GM21737 (cell line): ENCODE data around the gene OTUD7B.
A peak's percentile ranks its signal among the peaks of the same experiment; 100 is the strongest.

ENCODE experiments used
- ATAC-seq: cut with Tn5 transposase; IDR thresholded peaks from one replicate; pipeline ENCODE4 v1.9.1; 2021; ENCODE audit warnings: mild to moderate bottlenecking, moderate library complexity; ENCODE audit not compliant: unreplicated experiment

OTUD7B gene

GRCh38 chr1:149925751-149926150 is 84.8 kb downstream of the OTUD7B start:
- ATAC-seq, result no peak

DNA sequence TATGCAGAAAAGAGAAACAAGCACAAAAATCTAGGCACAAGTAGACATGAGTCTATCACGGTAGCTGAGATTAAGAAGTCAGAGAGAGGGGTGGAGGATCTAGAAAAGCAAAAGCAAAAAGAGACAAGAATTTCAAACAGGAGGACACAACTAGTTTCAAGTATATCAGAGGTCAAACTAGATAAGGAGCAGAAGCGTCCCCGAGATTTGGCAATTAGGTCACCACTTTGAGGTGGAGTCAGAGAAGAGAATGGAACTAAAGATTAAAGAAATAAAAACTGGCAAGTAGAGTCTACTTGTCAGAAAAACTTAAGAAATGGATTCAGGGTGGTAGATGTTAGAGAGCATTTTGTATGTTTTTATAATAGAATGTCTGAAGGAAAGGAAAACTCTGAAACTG is 85.2 kb downstream of the OTUD7B start:
- no peak for ATAC-seq

DNA sequence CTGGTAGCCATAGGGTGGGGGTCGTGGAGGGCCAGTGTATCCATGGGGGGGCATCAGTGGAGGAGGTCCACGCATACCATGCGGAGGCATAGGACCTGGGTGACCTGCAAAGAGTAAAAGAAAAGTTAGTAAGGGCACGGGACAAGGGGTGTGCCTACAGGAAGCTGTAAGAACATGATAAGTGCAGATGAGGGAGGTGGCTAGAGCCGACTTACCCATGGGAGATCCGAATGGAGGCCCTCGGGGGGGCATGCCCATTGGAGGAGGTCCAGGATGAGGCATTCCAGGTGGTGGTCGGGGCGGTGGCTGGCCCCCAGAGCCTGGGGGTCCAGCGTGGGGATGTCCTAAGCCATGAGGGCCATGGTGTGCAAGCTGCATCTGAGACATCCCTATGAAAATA is 86.9 kb downstream of the OTUD7B start:
- no peak for ATAC-seq

- no peak for ATAC-seq
These were observed 92.9 kb downstream of the OTUD7B start, which contains the start of gene SV2A for GRCh38 chr1:149917571-149918144. Gene SV2A (minus strand): TSS chr1:149917844. CDS start chr1:149913840, 4,004 bp downstream.

GRCh38 chr1:149916898-149917252 is 93.7 kb downstream of the OTUD7B start:
- ATAC-seq, result no peak

GRCh38 chr1:149916193-149916897 is 94.2 kb downstream of the OTUD7B start:
- no peak for ATAC-seq

- no peak for ATAC-seq
These were observed 94.9 kb downstream of the OTUD7B start for GRCh38 chr1:149915429-149916192.

DNA sequence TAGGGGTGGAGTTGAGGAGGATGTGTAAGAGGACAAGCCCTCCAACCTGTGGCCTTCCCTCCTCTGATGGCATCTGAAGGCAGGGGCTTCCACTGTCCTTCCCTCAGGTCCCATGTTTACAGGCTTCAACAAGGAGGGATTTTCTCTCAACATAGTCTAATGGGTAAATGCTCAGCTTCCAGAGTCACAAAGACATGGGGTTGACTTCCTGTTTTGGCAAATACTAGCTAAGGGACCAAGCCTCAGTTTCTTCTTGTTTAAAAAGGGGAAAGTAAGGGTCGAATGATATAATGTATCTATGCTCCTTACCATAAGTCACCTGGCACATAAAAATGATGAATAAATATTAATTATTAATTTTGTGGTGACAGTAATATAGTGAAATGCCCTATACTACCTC is 96.0 kb downstream of the OTUD7B start:
- ATAC-seq, result no peak

DNA sequence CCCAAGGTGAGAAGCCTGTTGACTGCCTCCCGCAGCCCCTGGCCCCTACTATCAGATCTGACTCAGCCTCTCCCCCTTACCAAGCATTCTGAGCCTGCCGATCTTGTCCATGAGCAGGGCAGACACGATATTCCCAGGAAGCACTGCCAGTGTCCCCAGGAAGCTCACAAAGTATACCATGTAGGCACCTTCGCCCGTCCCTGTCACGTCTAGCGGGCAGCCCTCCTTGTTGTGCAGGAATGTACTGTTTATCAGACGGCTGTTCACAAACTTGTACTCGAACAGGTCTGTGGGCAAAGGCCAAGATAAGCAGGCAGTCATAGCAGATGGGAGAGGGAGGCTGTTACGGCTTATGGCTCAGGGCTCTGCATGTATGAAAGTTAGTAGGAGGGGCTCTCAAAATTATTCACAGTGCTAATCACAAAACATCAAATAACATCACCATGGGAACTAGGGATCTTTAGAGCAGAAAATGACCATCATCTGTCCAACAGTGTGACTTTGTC is 103.9 kb downstream of the OTUD7B start:
- ATAC-seq, result no peak

- no peak for ATAC-seq
These were observed 106.6 kb downstream of the OTUD7B start for GRCh38 chr1:149903836-149904491.

- peak; percentile 88 for ATAC-seq
These were observed 110.9 kb downstream of the OTUD7B start, which contains the start of gene BOLA1 for GRCh38 chr1:149899460-149900284. Gene BOLA1 (plus strand): TSS chr1:149899568. CDS start chr1:149900060, 492 bp downstream.

GRCh38 chr1:149896575-149896974 is 114.0 kb downstream of the OTUD7B start:
- no peak for ATAC-seq

GRCh38 chr1:149888999-149889289 is 121.6 kb downstream of the OTUD7B start:
- ATAC-seq, result no peak

- ATAC-seq, result peak; percentile 24
These were observed 122.1 kb downstream of the OTUD7B start for GRCh38 chr1:149888247-149888998.
